ENCODE results near the gene AQP12B. TPM values are rescaled to one million over a fixed set of nuclear protein-coding genes. Genes with fewer than 3 reads are reported as not detected.

AQP12B gene
- total and polyA plus RNA-seq, 10 of the 15 experiments (the other 5 are each of a cell fraction or from before 2014, with no cell fraction given): not detected

DNA sequence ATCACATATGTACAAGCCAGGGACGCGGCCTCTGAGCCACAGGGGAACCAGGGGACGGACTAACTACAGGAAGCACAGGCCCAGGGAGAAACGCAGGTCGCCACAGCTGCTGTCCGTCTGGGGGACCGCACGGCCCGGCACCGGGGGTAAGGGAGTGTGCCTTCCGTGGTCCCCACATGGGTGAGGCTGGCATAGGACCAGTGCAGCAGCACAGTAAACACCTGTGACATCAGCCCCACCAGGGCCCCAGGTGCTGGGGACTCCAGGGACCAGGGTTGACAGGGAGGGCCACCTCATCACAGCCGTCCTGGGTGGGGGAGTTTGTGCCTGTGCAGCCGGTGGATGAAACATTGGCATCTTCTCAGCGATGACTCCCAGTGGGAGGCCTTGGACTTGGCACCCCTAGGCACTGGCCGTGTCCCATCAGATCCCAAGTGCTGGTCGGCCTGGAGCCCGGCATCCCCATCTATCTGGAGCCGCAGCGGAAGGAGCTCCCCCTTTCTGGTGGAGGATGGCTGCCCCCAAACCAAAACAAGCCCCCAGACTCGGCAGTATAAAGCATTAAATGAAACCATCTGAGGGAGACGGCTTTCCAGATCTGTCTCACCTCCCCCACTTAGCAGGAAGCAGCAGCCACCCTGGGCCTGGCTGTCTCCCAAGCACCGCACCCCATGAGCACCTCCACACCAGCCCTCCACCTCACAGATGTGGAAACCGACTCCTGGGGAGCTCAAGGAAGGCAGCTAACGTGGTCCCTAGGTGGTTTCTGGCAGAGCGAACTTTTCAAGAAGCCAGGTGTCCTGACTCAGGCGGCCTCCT, 31.5 kb upstream of the AQP12B start (continued):
- TF ChIP-seq, protein P1, sequence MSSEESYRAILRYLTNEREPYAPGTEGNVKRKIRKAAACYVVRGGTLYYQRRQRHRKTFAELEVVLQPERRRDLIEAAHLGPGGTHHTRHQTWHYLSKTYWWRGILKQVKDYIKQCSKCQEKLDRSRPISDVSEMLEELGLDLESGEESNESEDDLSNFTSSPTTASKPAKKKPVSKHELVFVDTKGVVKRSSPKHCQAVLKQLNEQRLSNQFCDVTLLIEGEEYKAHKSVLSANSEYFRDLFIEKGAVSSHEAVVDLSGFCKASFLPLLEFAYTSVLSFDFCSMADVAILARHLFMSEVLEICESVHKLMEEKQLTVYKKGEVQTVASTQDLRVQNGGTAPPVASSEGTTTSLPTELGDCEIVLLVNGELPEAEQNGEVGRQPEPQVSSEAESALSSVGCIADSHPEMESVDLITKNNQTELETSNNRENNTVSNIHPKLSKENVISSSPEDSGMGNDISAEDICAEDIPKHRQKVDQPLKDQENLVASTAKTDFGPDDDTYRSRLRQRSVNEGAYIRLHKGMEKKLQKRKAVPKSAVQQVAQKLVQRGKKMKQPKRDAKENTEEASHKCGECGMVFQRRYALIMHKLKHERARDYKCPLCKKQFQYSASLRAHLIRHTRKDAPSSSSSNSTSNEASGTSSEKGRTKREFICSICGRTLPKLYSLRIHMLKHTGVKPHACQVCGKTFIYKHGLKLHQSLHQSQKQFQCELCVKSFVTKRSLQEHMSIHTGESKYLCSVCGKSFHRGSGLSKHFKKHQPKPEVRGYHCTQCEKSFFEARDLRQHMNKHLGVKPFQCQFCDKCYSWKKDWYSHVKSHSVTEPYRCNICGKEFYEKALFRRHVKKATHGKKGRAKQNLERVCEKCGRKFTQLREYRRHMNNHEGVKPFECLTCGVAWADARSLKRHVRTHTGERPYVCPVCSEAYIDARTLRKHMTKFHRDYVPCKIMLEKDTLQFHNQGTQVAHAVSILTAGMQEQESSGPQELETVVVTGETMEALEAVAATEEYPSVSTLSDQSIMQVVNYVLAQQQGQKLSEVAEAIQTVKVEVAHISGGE (CRISPR knock-in tag; IDR thresholded peaks at IDR 0.05): no peak
- TF ChIP-seq ZNF622 (IDR thresholded peaks at IDR 0.05): no peak

DNA sequence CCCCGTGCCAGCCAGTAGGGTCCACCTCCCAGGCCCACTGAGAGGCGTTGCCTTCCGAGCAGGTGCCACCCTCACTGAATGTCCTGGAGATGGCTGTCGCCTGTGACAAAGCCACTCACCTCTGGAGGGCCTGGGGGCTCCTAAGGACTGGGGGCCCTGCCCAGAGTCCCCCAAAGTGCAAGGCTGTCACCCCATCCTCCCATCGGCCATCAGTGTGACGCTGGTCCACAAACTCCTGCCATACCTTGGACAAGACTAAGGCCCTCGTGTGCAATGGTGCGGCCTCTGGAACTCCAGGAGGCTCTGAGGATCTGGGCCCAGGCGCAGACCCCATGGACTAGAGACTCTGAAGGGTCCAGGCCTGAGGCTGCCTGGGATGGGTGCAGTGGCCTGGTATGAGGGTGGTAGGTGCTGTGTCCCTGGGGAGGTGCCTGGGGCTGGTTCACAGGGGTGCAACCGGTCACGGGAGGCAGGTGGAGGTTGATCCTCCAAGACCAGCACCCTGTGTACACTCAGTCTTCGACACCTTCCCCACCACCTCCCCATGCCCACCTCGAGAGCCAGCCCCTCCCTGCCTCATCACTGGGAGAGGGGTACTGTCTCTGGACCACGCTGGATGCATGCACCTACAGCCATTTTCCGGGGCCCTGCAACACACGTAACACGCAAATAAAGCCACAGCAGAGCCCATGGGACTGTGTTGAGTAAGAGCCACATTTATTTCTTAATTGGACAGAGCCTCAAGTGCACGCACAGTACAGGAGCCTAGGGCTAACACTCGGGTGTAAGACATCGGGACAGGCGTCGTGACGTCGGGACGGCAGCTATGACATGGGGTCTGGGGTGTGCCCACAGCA, 30.6 kb upstream of the AQP12B start:
- Histone ChIP-seq H3K4me2 (ENCODE audit: control insufficient read depth, insufficient read depth) (no peak overlapping the region), H4K20me1 (ENCODE audit: control insufficient read depth, insufficient read depth) (no peaks in the 10 kb centered on the region), H2AFZ (ENCODE audit: control insufficient read depth, low read depth, low read length) (no peak overlapping the region), H3K9me3 (replicated peaks; ENCODE audit: control insufficient read depth, insufficient read depth, low read length) (no peaks in the 10 kb centered on the region), H3K27ac (ENCODE audit: control insufficient read depth, insufficient read depth) (no peak overlapping the region), H3K4me3 (no peak overlapping the region), H3K9ac (ENCODE audit: control insufficient read depth, insufficient read depth, low read length) (no peak overlapping the region), H3K4me1 (ENCODE audit: control insufficient read depth, insufficient read depth, low read length) (no peaks in the 10 kb centered on the region), H3K36me3 (ENCODE audit: control insufficient read depth in 2 of 2, insufficient read depth in 2 of 2, low read length in 1 of 2) (no peaks in the 10 kb centered on the region), H3K27me3 (replicated peaks in 1 of 2; ENCODE audit: control insufficient read depth in 2 of 2, insufficient read depth in 2 of 2, low read length in 1 of 2) (no peaks in the 10 kb centered on the region; a peak in 2 of 4 replicates), H3K79me2 (ENCODE audit: control insufficient read depth, insufficient read depth, low read length) (no peaks in the 10 kb centered on the region)
- in situ Hi-C loops (cut with MboI): no loop called here
- ChIA-PET RAD21 (ENCODE audit: unreplicated experiment) (no interaction called here), POLR2A (no interaction called here), CTCF (no interaction called here), SMC1A (ENCODE audit: uncharacterized antibody, unreplicated experiment) (no interaction called here)
- no peak for FAIRE-seq
- 28% methylated on average over 23 of the region's 25 CpGs for WGBS (ENCODE audit: insufficient coverage, insufficient replicate concordance, low lambda C conversion rate, missing lambda C conversion rate)
- intact Hi-C loops (cut with micrococcal nuclease; ENCODE audit: unreplicated experiment): no loop called here
- BruUV-seq (replicated peaks): no TSS peak
- ATAC-seq: no peak
- DNase-seq (ENCODE audit: low read depth, low spot score): no peak
- TF ChIP-seq GABPA (IDR thresholded peaks at IDR 0.05; ENCODE audit: low read depth) (no peak), TCF3 (IDR thresholded peaks at IDR 0.05; ENCODE audit: borderline replicate concordance, insufficient read depth, low read depth, low read length) (no peak), SRF (IDR thresholded peaks at IDR 0.05; ENCODE audit: low read depth in 2 of 2, low read length in 2 of 2) (no peak), BACH1 (IDR thresholded peaks at IDR 0.05; ENCODE audit: borderline replicate concordance) (no peak), RFX5 (IDR thresholded peaks at IDR 0.05; ENCODE audit: low read depth, low read length) (no peak), MYC (IDR thresholded peaks at IDR 0.05; ENCODE audit: insufficient read depth, insufficient read length, insufficient replicate concordance, low read length, severe bottlenecking) (no peak), ZNF384 (IDR thresholded peaks at IDR 0.05; ENCODE audit: borderline replicate concordance, low read depth, low read length) (no peak), RAD51 (IDR thresholded peaks at IDR 0.05) (no peak), SMARCA5 (IDR thresholded peaks at IDR 0.05) (no peak), NFYB (IDR thresholded peaks at IDR 0.05; ENCODE audit: insufficient read depth, low read depth, low read length) (no peak), CEBPB (IDR thresholded peaks at IDR 0.05; ENCODE audit: borderline replicate concordance in 1 of 2, low read depth in 2 of 2, low read length in 2 of 2) (no peak)
- TF ChIP-seq, protein P2, sequence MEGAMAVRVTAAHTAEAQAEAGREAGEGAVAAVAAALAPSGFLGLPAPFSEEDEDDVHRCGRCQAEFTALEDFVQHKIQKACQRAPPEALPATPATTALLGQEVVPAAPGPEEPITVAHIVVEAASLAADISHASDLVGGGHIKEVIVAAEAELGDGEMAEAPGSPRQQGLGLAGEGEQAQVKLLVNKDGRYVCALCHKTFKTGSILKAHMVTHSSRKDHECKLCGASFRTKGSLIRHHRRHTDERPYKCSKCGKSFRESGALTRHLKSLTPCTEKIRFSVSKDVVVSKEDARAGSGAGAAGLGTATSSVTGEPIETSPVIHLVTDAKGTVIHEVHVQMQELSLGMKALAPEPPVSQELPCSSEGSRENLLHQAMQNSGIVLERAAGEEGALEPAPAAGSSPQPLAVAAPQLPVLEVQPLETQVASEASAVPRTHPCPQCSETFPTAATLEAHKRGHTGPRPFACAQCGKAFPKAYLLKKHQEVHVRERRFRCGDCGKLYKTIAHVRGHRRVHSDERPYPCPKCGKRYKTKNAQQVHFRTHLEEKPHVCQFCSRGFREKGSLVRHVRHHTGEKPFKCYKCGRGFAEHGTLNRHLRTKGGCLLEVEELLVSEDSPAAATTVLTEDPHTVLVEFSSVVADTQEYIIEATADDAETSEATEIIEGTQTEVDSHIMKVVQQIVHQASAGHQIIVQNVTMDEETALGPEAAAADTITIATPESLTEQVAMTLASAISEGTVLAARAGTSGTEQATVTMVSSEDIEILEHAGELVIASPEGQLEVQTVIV (IDR thresholded peaks at IDR 0.05; ENCODE audit: borderline replicate concordance, partially characterized antibody): no peak
